NK-92 (cell line): ENCODE results near the gene CNTN4.
"Not testable (repeated sequence)": the region's sequence is repeated elsewhere in the genome, so short reads cannot be mapped to it uniquely, and the experiment has no call there.

Source experiments
- DNase-seq: peaks from one replicate; lab custom pipeline; 2025; ENCODE audit not compliant: unreplicated experiment; lab: John Stamatoyannopoulos, UW

Gene CNTN4

GRCh38 chr3:2774481-2775249 lies 676.0 kb downstream of the CNTN4 start:
- no peak for DNase-seq

- no peak for DNase-seq
Measured at GRCh38 chr3:2783261-2783660, 684.6 kb downstream of the CNTN4 start.

GRCh38 chr3:2784627-2785026 lies 686.0 kb downstream of the CNTN4 start:
- DNase-seq, result no peak

- no peak for DNase-seq
Measured at GRCh38 chr3:2790266-2790815, 691.7 kb downstream of the CNTN4 start.

GRCh38 chr3:2792432-2792831 lies 693.8 kb downstream of the CNTN4 start:
- DNase-seq, result no peak

GRCh38 chr3:2793987-2794386 lies 695.3 kb downstream of the CNTN4 start:
- no peak for DNase-seq

GRCh38 chr3:2802429-2802828 lies 703.8 kb downstream of the CNTN4 start:
- no peak for DNase-seq

- no peak for DNase-seq
Measured at GRCh38 chr3:2807514-2807913, 708.8 kb downstream of the CNTN4 start.

GRCh38 chr3:2810723-2811122 lies 712.1 kb downstream of the CNTN4 start:
- DNase-seq, result no peak

- DNase-seq, result no peak
Measured at GRCh38 chr3:2819571-2819970, 720.9 kb downstream of the CNTN4 start.

GRCh38 chr3:2820982-2821381 lies 722.3 kb downstream of the CNTN4 start:
- not testable (repeated sequence) for DNase-seq

GRCh38 chr3:2822611-2823010 lies 723.9 kb downstream of the CNTN4 start:
- no peak for DNase-seq

- DNase-seq, result no peak
Measured at GRCh38 chr3:2823031-2823430, 724.4 kb downstream of the CNTN4 start.

GRCh38 chr3:2823437-2824211 lies 725.0 kb downstream of the CNTN4 start:
- DNase-seq, result no peak

GRCh38 chr3:2826036-2826435 lies 727.4 kb downstream of the CNTN4 start:
- DNase-seq, result no peak

GRCh38 chr3:2826453-2826852 lies 727.8 kb downstream of the CNTN4 start:
- DNase-seq, result no peak

GRCh38 chr3:2837239-2837638 lies 738.6 kb downstream of the CNTN4 start:
- DNase-seq, result no peak

- DNase-seq, result no peak
Measured at GRCh38 chr3:2837910-2838309, 739.2 kb downstream of the CNTN4 start.

GRCh38 chr3:2838546-2839157 lies 740.0 kb downstream of the CNTN4 start:
- DNase-seq, result no peak

- no peak for DNase-seq
Measured at GRCh38 chr3:2839876-2840275, 741.2 kb downstream of the CNTN4 start.

- no peak for DNase-seq
Measured at GRCh38 chr3:2847062-2847841, 748.6 kb downstream of the CNTN4 start.
